NCI-H526 treated with DMSO at 0.1 percent for 48 hours (cell line): ENCODE data around the gene RPS13.
"Not testable (repeated sequence)": the region's sequence is repeated elsewhere in the genome, so short reads cannot be mapped to it uniquely, and the experiment has no call there.

Experiments
- DNase-seq: peaks from one replicate; lab custom pipeline; 2025; lab: John Stamatoyannopoulos, UW

Gene RPS13

DNA sequence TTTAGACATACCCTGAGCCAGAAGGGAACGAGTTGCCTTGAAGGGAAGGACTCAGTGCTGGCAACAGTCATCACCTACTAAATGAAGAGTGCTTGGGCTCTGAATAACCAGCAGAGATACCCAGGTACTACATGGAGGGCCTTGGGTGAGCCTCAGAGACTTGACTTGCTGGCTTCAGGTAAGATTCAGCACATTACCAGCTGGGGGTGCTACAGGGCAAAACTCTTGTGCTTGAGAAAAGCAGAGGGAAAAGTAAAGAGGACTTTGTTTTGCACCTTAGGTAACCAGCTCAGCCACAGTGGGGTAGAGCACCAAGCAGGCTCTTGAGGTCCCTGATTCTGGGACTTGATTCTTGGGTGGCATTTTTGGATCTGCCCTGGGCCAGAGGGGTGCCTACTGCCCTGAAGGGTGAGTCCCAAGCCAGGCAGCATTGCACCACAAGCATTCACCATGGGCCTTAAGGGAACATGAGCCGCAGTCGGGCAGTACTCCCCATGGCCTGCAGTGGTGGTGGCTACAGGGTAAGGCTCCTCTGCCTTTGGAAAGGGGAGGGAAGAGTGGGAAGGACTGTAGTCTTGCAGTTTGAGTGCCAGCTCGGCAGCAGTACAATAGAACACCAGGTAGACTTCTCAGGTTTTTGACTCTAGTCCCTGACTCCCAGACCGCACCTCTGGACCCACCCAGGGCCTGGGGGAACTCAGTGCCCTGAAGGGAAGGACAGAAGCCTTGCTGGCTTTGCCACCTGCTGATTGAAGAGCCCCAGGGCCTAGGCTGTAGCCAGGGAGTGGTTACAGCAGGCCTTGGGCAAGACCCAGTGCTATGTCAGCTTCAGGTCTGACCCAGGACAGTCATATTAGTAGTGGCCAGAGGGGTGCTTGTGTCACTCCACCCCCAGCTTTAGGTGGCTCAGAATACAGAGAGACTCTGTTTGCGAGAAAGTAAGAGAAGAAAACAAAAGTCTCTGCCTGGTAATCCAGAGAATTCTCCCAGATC is 40.5 kb downstream of the RPS13 start:
- DNase-seq = no peak

DNA sequence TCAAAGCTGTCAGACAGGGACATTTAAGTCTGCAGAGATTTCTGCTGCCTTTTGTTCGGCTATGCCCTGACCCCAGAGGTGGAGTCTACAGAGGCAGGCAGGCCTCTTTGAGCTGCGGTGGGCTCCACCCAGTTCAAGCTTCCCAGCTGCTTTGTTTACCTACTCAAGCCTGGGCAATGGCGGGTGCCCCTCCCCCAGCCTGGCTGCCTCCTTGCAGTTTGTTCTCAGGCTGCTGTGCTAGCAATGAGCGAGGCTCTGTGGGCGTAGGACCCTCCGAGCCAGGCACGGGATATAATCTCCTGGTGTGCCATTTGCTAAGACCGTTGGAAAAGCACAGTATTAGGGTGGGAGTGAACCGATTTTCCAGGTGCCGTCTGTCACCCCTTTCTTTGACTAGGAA is 43.4 kb downstream of the RPS13 start:
- not testable (repeated sequence) for DNase-seq

DNA sequence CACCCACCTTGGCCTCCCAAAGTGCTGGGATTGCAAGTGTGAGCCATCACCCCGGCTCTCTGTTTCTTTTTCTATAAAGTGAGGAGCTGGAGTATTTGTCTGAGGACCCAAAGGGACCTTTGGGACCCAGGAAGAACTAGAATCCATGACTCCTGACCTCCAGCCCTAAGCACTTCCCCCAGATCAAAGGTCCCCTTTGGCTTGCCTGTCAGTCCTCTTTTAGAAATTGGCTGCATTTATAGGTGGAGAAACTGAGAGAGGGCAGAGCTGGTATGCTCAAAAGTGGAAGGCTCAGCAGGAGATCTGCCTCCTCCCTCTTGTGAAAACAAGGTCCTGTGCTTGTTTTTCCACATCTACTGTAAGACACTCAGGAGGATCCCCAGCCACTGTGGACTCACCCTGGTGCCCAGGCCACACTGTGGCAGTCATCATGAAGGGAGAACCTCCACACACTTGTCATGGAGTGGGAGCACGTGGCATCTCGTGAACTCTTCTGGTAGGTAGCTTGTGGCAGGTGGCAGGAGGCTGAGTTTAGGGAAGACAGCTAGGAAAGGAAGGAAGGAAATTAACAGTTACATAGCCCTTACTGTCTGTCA is 50.9 kb downstream of the RPS13 start:
- DNase-seq = no peak

DNA sequence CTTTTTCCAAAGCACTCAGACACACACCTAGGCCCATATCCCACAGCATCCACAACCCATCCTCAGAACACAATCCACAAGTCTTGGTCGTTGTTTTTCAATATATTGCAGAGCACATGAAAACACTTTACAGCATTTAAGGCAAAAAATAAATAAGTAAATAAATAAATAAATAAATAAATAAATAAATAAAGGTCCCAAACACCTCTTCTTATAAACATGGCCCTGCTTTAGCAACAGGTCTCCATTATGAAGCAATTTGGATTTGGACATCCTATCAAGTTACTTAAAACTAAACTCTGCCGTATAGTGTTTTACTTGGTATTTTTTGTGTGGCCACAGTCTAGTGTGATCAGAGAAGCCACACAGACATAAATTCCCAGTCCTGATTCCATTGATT is 52.5 kb downstream of the RPS13 start:
- no peak for DNase-seq
